ENCODE measurements around the gene SLC25A13. TPM values are rescaled to one million over a fixed set of nuclear protein-coding genes. Genes with fewer than 3 reads are reported as not detected.
"Not testable (repeated sequence)": the region's sequence is repeated elsewhere in the genome, so short reads cannot be mapped to it uniquely, and the experiment has no call there.

The SLC25A13 gene
- total and polyA plus RNA-seq, 12 donors: 10.8 to 55.1 (median 33.9) TPM

DNA sequence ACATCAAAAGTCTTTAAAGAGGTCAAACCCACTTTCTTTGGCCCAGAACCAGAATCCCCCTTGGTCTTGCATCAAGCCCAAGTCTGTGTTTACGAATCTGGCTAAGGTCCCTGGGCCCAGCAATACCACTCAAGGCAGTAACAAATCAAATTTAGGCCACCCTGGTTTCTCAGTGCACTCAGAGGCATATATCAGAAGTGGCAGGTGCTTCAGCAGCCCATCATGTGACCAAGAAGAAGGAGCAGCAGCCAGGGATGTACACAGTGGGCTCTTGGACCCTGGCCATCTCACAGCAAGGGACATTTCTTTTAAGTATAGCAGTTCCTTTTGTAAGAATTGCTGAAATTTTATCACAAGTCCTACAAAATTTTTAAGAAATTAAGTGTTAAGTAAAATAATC is 7.3 kb upstream of the SLC25A13 start:
- H3K36me3 ChIP-seq (replicated peaks in 1 of 2): no peaks in the 10 kb centered on the region
- DNase-seq: no peak
- no peaks in the 10 kb centered on the region for H3K9me3 ChIP-seq (replicated peaks in 1 of 3)
- H3K4me3 ChIP-seq: no peak overlapping the region
- H3K4me1 ChIP-seq (replicated peaks in 1 of 2): peaks cover 0 to 4% of the 10 kb centered on the region in 2 donors
- TF ChIP-seq POLR2A (IDR thresholded peaks at IDR 0.05): no peak
- TF ChIP-seq, protein P1, sequence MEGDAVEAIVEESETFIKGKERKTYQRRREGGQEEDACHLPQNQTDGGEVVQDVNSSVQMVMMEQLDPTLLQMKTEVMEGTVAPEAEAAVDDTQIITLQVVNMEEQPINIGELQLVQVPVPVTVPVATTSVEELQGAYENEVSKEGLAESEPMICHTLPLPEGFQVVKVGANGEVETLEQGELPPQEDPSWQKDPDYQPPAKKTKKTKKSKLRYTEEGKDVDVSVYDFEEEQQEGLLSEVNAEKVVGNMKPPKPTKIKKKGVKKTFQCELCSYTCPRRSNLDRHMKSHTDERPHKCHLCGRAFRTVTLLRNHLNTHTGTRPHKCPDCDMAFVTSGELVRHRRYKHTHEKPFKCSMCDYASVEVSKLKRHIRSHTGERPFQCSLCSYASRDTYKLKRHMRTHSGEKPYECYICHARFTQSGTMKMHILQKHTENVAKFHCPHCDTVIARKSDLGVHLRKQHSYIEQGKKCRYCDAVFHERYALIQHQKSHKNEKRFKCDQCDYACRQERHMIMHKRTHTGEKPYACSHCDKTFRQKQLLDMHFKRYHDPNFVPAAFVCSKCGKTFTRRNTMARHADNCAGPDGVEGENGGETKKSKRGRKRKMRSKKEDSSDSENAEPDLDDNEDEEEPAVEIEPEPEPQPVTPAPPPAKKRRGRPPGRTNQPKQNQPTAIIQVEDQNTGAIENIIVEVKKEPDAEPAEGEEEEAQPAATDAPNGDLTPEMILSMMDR (IDR thresholded peaks at IDR 0.05): no peak
- intact Hi-C loops (cut with DNase I): no loop called here
- H3K27ac ChIP-seq: no peak overlapping the region
- H3K27me3 ChIP-seq: no peaks in the 10 kb centered on the region
- WGBS, 4 donors: 78 to 100% (median 89%) methylated on average over 1 of the region's 1 CpG

DNA sequence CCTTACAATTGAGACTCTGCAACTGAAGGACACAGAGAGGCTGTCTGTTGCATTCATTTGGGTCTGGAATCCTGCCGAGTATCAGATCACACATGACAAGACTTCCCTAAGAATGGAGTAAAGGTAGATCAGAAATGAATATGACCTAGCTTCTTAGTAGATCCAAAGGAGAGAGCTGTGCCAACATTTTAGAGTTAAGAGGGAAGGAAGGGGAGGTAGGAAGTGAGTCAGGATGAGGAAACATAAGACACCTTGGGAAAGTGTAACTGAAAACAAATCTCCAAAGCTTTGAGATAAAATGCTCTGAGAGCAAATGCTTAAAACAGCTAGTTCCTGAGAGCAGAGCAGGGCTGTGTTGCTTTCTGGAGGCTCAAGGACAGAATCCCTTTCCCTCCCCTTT is 6.1 kb upstream of the SLC25A13 start:
- Histone ChIP-seq H3K9me3 (replicated peaks in 1 of 3) (no peaks in the 10 kb centered on the region), H3K4me3 (no peak overlapping the region), H3K4me1 (replicated peaks in 1 of 2) (peaks cover 0 to 4% of the 10 kb centered on the region in 2 donors), H3K27me3 (no peaks in the 10 kb centered on the region), H3K27ac (no peak overlapping the region), H3K36me3 (replicated peaks in 1 of 2) (no peaks in the 10 kb centered on the region)
- intact Hi-C loops (cut with DNase I): no loop called here
- TF ChIP-seq, protein P1 (IDR thresholded peaks at IDR 0.05): no peak
- no peak for TF ChIP-seq POLR2A (IDR thresholded peaks at IDR 0.05)
- WGBS, 4 donors: 23 to 65% (median 55%) methylated on average over 1 of the region's 1 CpG
- DNase-seq: no peak

DNA sequence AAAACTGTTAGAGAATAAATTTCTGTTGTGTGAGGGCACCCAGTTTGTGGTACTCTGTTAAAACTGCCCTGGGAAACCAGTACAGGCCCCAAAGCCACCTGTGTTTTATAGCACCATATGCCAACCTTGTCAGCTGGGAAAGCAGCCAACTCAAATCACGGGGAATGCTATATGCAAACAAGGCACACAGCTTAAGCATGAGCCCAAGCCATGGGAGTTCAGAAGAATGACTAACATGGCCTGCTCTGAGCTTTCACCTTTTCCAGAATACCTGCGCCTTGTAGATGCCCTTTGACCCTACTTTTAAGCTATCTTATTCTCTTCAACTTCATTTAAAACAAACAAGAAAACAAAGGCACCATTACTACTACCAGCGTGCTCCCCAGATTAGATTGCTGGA is 5.5 kb upstream of the SLC25A13 start:
- Histone ChIP-seq H3K4me1 (replicated peaks in 1 of 2) (peaks cover 0 to 6% of the 10 kb centered on the region in 2 donors), H3K36me3 (replicated peaks in 1 of 2) (no peaks in the 10 kb centered on the region), H3K27me3 (no peaks in the 10 kb centered on the region), H3K9me3 (replicated peaks in 1 of 3) (no peaks in the 10 kb centered on the region), H3K4me3 (no peak overlapping the region), H3K27ac (no peak overlapping the region)
- 75 to 85% (median 79%) methylated on average over 3 of the region's 3 CpGs for WGBS, 4 donors
- intact Hi-C loops (cut with DNase I): no loop called here
- no peak for TF ChIP-seq POLR2A (IDR thresholded peaks at IDR 0.05)
- TF ChIP-seq, protein P1 (IDR thresholded peaks at IDR 0.05): no peak
- no peak for DNase-seq

DNA sequence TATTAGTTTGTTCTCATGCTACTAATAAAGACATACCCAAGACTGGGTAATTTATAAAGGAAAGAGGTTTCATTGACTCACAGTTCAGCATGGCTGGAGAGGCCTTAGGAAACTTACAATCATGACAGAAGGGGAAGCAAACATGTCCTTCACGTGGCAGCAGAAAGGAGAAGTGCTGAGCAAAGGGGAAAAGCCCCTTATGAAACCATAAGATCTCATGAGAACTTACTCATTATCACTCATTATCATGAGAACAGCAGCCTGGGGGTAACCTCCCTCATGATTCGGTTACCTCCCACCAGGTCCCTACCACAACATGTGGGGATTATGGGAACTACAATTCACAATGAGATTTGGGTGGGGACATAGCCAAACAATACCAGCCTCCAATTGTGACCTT is 4.9 kb upstream of the SLC25A13 start:
- H3K27me3 ChIP-seq; H3K9me3 ChIP-seq (replicated peaks in 1 of 3); intact Hi-C loops (cut with DNase I); H3K36me3 ChIP-seq (replicated peaks in 1 of 2); H3K4me3 ChIP-seq; H3K4me1 ChIP-seq (replicated peaks in 1 of 2); H3K27ac ChIP-seq; DNase-seq: not testable (repeated sequence)
- WGBS, 4 donors: 43 to 46% (median 45%) methylated on average over 2 of the region's 2 CpGs

DNA sequence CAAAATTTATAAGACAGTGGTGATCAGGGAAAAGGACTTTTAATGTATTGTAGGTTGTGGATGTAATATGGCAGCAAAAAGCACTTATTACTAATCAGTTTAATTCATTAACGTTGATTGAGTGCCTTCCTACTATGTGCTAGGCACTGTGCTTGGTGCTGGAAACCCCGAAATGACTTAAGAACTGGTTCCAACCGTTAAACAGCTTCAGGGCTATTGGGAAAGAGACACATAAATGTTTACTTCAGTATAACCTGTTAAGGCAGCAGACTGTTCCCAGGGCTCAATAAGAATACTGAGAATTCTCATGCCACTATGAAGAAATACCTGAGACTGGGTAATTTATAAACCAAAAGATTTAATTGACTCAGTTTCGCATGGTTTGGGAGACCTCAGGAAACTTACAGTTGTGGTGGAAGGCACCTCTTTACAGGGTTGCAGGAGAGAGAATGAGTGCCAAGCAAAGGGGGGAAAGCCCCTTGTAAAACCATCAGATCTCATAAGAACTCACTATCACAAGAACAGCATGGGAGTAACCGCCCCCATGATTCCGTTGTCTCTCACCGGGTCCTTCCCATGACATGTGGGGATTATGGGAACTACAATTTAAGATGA is 1.1 kb upstream of the SLC25A13 start:
- Histone ChIP-seq H3K27ac (no peak overlapping the region), H3K4me3 (no peak overlapping the region), H3K36me3 (replicated peaks in 1 of 2) (no peaks in the 10 kb centered on the region), H3K9me3 (replicated peaks in 1 of 3) (no peaks in the 10 kb centered on the region), H3K4me1 (replicated peaks in 1 of 2) (peaks cover 16 to 26% of the 10 kb centered on the region in 2 donors), H3K27me3 (no peaks in the 10 kb centered on the region)
- intact Hi-C loops (cut with DNase I): no loop called here
- DNase-seq: no peak
- WGBS, 4 donors: 90 to 95% (median 93%) methylated on average over 7 of the region's 7 CpGs
- no peak for TF ChIP-seq POLR2A (IDR thresholded peaks at IDR 0.05)
- TF ChIP-seq, protein P1 (IDR thresholded peaks at IDR 0.05): no peak
